Measurements from ENCODE around the gene TAGAP.

GRCh38 chr6:159065759-159066329, 21.1 kb upstream of the TAGAP start:
- TF ChIP-seq NFRKB (IDR thresholded peaks at IDR 0.05) (no peak), ARNT (IDR thresholded peaks at IDR 0.05) (no peak), HDGF (IDR thresholded peaks at IDR 0.05; ENCODE audit: borderline replicate concordance) (no peak), SP1 (IDR thresholded peaks at IDR 0.05) (no peak), BHLHE40 (IDR thresholded peaks at IDR 0.05; ENCODE audit: borderline replicate concordance) (no peak), ELF4 (IDR thresholded peaks at IDR 0.05) (no peak), SUZ12 (IDR thresholded peaks at IDR 0.05) (no peak), FOXM1 (IDR thresholded peaks at IDR 0.05; ENCODE audit: borderline replicate concordance) (no peak)

Data from HEK293T (cell line).